NOMO-1 treated with DMSO at 0.1 percent for 48 hours (cell line): ENCODE results near the gene KIF6.

Experiments
- DNase-seq: peaks from one replicate; lab custom pipeline; 2025; ENCODE audit not compliant: unreplicated experiment; lab: John Stamatoyannopoulos, UW

KIF6 gene

DNA sequence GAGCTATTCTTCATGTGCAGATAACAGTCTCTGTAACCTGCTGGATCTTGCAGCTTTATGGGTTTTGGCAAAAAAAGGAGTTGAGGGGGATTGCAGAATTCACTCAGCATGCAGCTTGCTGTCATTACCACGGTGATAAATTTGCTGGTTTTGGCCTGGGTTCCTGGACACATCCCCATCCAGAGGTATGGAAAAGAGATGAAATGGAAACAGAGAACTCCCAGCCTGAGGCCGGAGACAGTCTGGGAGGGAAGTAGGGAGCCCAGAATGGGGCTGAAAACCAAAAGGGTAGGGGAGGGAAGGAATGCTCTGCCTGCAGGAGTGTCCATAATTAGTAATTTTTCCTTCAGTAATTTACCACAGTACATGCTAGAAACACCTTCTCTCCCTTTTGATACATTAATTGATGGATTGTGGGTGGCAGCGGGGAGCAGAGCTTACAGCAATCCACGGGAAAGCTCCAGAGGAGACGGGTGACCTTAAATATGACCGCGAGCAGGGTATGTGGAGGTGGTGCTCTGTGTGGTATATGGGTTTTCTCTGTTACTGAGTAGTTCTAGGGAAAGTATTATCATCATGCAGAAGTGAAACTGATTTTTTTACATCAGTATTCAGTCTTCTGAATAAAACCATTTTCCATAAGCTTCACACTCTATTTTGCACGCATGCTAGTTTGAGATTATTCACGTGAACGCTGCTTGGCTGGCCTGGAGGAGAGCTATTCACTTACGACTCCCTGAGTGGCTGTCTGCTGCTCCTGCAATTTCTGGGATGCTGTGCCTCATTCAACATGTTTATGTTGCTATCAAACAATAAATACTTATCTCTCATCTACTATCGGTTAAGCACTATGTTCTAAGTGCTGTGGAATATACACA is 336.4 kb downstream of the KIF6 start:
- DNase-seq = no peak

- no peak for DNase-seq
These were observed 337.4 kb downstream of the KIF6 start for GRCh38 chr6:39387785-39388184.

DNA sequence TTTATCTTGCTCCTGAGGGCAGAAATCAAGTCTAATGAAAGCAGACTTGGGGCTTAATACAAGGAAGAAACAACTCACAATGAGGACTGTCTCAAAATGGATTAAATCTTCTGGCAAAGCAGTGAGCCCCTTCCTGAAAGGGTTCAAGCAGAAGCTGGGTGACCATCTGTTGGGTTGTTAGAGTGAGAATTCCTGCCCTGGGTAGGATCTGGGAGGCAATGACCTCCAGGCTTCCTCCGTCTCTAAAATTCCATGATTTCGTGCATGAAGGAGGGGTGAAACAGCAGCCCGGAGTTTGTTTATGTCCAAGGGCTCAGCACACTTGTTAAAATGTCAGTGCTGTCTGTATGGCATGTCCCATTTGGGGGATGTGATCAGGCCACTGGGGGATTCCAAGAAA is 338.7 kb downstream of the KIF6 start:
- DNase-seq = no peak

- DNase-seq = no peak
These were observed 343.6 kb downstream of the KIF6 start for GRCh38 chr6:39381550-39382140.

DNA sequence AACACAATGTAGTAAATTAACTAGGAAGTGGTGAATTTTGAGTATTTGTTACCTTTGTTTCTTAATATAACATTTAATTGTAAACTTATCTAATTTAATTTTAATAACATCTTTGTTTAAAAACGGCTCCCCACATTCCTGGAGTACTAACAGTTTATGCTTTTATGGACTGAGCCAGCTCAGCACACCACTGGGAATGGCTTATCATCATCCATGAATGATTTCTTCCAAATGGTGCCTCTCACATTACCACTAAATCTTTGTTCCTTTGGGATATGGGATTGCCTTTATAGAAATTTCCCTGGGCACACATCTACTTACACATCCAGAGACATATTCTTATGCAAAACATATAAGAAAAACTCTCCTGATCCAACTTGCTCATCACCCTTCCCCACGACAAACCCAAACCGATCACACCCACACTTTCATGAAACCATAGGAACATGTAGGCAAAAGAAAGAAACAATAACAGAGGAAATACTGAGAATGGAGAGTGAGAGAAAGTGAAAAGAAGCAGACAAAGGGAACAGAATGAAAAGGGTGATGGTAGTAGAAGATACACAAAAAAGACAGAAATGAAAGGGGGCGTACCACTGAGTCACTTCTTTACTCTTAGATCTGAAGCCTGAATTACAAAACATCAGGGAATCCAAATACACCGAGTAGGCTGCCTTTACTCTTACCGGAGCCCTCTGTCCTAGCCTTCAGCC is 344.2 kb downstream of the KIF6 start:
- no peak for DNase-seq

GRCh38 chr6:39378960-39379425 is 346.2 kb downstream of the KIF6 start:
- DNase-seq = no peak

DNA sequence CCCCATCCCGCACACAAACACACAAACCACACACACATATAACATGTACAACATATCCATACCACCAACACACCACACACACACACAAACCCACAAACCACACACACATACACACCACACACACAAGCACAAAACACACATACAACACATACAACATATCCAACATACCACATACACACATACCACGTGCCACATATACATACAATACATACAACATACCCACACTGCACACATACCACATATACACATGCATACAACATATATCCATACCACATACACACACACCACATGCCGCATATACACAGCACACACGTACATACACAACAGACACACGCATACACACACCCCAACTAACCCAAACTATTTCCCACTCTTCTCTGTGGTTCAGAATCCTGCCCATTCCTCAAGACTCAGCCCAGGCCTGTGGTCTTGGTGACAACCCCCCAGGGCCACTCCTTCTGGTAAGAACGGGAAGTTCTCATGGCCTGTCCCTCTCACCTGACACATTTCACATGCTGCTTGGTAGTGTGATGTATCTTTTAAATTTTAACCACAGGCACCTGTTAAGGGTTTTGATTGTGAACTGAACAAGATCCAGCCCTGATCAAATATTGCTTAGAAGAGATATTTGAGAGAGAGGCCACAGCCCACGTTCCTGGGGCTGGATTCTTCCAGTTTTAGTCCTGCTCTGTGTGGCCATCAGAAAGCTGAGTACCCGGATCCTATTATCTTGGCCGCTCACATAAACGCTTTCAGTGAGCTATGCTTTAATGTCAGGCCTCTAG is 346.8 kb downstream of the KIF6 start:
- no peak for DNase-seq

DNA sequence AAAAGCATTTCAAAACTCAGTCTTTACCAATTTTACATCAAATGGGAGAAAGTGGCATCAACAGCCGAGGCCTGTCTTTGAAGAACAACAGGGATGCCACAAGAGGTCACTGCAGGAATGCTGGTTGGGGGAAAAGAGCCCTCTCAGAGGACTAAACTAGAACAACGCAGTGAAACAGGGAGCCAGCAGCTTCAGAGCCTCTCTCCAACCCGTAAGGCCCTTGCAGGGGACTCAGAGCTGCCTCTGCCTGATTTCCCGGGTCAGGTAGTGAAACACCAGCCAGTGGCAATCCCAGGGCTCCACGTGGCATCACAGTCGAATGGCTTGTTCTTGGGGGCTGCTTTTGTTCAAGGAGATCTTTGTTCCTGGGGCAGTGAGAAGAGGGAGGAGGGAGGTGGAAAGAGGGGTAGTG is 347.7 kb downstream of the KIF6 start:
- DNase-seq = no peak

- DNase-seq = no peak
These were observed 349.8 kb downstream of the KIF6 start for GRCh38 chr6:39375405-39375804.

DNA sequence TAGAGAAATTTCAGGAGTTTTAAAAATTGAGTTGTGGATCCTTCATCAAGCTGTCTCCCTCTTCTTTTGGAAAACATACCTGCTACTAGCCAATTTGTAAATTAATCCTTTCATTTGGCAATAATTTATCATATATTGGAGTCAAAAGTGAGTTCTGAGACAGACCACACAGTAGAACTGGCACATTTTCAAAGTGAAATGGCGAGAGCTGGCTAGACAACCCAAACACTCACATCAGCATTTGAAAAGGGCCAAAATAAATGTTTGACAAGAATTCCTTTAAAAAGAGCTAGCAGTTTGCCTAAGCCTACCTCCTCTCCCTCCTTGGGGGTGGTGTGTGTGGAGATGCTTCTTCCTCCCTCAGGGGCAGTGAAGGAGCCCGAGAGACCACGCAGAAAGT is 354.8 kb downstream of the KIF6 start:
- no peak for DNase-seq

DNA sequence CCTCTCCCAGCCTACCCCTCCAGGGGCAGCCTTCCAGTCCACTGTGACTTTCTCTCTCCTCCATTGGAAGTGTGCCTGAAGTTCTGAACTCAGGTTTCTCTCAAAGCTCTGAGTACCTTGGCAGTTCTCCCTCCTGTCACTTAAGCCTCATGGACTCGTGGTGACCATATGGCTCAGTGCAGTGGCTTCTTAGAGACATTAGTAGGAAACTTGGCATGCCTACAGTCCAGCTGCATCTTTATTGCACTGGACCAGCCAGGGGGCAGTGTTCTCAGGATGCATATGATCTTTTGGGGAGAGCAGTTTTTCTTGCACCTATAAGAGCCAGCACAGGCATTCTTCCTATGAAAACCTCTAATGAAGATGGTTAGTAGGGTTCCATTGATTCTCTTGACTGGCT is 355.2 kb downstream of the KIF6 start:
- DNase-seq = no peak

DNA sequence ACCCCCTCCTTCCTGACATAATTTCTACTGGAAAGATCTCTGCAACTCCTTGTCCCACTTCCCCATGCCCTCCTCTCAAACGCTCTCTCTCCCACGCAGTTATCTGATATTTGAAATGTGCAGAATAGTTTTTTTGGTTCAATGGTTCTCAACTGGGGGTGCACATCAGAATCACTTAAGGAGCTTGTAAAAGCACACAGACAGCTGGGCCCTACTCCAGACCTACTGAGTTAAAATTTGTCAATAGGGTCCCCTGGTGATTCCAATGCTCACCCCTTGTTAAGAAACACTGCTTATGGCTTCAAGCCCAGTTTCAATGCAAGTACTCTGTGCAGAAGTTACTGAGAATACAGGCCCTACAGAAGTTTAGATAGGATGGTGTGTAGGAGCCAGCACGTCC is 357.5 kb downstream of the KIF6 start:
- DNase-seq = no peak

DNA sequence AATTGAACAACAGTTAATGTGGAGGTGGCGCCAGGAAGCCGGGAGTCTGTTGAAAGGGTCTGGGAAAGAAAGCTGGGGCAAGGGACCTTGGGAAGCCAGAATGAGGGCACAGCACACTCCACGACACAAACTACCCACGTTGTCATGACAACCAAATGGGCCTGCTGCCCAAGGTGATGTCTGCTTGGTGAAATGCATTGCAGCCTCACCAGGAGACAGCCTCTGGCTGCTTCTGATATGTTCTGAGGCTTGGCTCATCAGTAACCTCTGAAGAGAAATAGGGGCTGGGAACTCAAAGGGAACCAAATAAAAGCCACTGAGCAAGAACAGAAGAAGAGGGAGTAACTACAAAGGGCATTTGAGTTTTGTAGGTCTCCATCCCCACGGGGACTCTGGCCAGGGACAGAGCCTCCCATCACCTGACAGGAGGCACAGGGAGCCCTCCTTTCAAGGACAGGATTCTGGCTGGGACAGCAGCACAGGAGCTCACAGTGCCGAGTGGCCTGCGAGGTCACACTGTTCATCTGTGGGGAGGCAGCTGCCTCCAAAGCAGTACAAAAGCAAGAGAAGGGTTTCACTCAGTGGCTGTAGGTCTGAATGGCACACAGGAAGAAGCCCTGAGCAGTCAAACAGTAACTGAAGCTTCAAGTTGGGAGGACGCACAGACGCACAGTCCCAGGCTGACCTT is 358.1 kb downstream of the KIF6 start:
- no peak for DNase-seq

DNA sequence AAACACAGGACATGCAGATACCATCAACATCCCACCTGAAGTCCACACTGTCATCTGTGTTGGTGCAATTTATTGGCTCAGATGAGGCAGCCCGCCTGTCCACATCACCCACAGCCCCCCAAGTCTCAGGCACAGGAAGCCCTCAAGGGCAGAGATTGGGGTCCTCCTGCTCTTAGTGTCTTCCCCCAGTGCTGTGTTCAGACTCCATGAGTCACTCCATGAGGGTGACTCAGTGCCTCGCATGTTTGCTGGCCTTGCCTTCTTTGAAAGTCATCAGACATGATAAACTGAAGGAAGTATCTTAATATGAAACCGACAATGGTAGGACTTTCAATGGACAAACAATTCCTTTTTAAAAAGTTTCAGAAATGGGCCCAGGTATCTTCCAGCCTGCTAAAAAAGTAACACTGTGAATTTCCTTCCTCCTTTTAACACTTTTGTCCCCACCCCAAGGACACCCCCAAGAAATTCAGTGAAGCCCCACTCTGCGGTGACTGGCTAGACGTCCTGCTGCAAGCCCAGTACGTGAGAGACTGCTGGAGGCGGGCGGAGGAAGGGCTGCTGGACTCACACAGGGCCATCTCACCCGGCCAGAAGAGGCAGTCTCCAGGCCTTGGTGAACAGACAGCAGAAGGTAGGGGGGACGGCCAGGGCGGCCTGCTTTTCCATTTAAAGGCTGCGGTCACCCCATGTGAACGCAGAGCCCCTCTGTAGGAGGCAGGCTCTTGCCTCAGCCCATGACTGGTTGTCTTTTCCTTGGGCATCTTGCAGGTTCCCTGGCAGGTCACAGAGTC is 359.7 kb downstream of the KIF6 start:
- DNase-seq = no peak

DNA sequence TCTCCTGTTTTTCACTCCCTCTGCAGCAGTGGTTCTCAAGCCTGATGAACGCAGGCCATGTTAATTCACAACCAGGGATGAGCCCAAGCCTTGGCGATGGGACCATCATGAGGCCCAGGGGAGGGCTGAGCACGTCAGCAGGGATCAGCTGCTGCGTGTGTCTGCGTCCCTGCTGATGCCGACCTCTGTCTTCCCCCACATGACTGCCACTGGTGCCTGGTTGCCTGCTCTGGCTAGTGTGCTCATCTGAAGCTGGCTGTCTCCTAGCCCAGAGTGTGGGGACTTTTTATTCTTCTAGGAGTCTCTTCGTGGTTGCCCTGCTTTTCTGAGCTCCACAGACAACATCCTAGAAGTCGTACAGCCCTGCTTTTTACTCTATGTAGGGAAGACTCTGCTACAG is 361.9 kb downstream of the KIF6 start:
- no peak for DNase-seq

- DNase-seq = no peak
These were observed 362.7 kb downstream of the KIF6 start for GRCh38 chr6:39362487-39362865.

GRCh38 chr6:39361657-39362486 is 363.3 kb downstream of the KIF6 start:
- peak; percentile 55 for DNase-seq

DNA sequence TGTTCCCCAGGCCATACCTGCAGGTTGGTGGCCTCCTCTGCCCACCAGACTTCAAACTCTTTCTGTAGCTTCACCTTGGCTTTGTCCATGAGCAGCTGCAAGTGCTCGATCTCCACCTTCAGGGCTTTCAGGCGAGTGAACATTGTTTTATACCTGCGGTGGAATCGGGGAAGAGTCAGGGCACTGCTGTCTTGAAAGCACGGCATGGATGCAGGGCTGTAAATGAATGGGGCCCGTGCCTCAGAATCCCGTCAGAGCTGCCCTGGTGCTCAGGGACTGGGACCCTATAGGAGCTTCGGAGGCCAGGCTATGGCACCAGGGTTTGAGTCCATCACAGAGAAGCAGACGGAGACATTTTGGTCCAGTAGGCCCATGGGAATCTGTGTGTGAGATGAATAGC is 364.8 kb downstream of the KIF6 start:
- DNase-seq = no peak
